ENCODE measurements around the gene RFTN2. TPM values are rescaled to one million over a fixed set of nuclear protein-coding genes. Genes with fewer than 3 reads are reported as not detected.

RFTN2 gene
- total RNA-seq, 2 experiments from 2014 or later = not detected

- Mint-ChIP-seq H3K36me3 (ENCODE audit: low read depth) (peaks cover 28% of the 10 kb centered on the region), H3K27ac (no peak overlapping the region), H3K27me3 (no peaks in the 10 kb centered on the region), H3K4me1 (ENCODE audit: low read depth) (no peaks in the 10 kb centered on the region), H3K4me3 (no peak overlapping the region), H3K9me3 (peaks cover 19% of the 10 kb centered on the region)
- TF ChIP-seq CTCF (IDR thresholded peaks at IDR 0.05) = no peak
- intact Hi-C loops (cut with micrococcal nuclease) = no loop called here
- no peak for ATAC-seq
- ChIA-PET POLR2A (no interaction called here), CTCF (no interaction called here)
- no peak for DNase-seq
These were observed 103.6 kb downstream of the RFTN2 start for GRCh38 chr2:197571627-197572271.

- ChIA-PET CTCF (no interaction called here), POLR2A (no interaction called here)
- Mint-ChIP-seq H3K9me3 (peaks cover 3% of the 10 kb centered on the region), H3K4me3 (no peak overlapping the region), H3K27ac (no peak overlapping the region), H3K36me3 (ENCODE audit: low read depth) (peaks cover 24% of the 10 kb centered on the region), H3K27me3 (no peaks in the 10 kb centered on the region), H3K4me1 (ENCODE audit: low read depth) (peaks cover 4% of the 10 kb centered on the region)
- no peak for TF ChIP-seq CTCF (IDR thresholded peaks at IDR 0.05)
- no peak for DNase-seq
- intact Hi-C loops (cut with micrococcal nuclease) = no loop called here
- no peak for ATAC-seq
These were observed 115.2 kb downstream of the RFTN2 start for GRCh38 chr2:197560146-197560665.

- H3K36me3 Mint-ChIP-seq (ENCODE audit: low read depth) = peaks cover 24% of the 10 kb centered on the region
- no peak for DNase-seq
These were observed 115.7 kb downstream of the RFTN2 start for GRCh38 chr2:197559681-197560080.

GRCh38 chr2:197558393-197558792 lies 117.0 kb downstream of the RFTN2 start:
- intact Hi-C loops (cut with micrococcal nuclease) = no loop called here
- Mint-ChIP-seq H3K27ac (no peak overlapping the region), H3K36me3 (ENCODE audit: low read depth) (peaks cover 19% of the 10 kb centered on the region), H3K4me3 (no peak overlapping the region), H3K27me3 (no peaks in the 10 kb centered on the region), H3K4me1 (ENCODE audit: low read depth) (peaks cover 4% of the 10 kb centered on the region), H3K9me3 (no peaks in the 10 kb centered on the region)
- POLR2A ChIA-PET = interaction anchor here (0.7 kb wide), 1 partner anchor 135 kb away, joined by 3 read pairs; no protein-coding TSS in a partner anchor
- ATAC-seq (no peak), DNase-seq (no peak)
- CTCF ChIA-PET = no interaction called here
- no peak for TF ChIP-seq CTCF (IDR thresholded peaks at IDR 0.05)

More at GRCh38 chr2:197559681-197560080, 115.7 kb downstream of the RFTN2 start:
- Mint-ChIP-seq H3K27ac (no peak overlapping the region), H3K27me3 (no peaks in the 10 kb centered on the region), H3K4me1 (ENCODE audit: low read depth) (peaks cover 4% of the 10 kb centered on the region), H3K9me3 (peaks cover 3% of the 10 kb centered on the region), H3K4me3 (no peak overlapping the region)
- TF ChIP-seq CTCF (IDR thresholded peaks at IDR 0.05) = no peak
- no peak for ATAC-seq
- ChIA-PET POLR2A (no interaction called here), CTCF (no interaction called here)
- intact Hi-C loops (cut with micrococcal nuclease) = no loop called here

- Mint-ChIP-seq H3K27ac (peak overlapping the region; percentile 58), H3K36me3 (ENCODE audit: low read depth) (peaks cover 16% of the 10 kb centered on the region), H3K4me3 (no peak overlapping the region), H3K27me3 (no peaks in the 10 kb centered on the region), H3K9me3 (no peaks in the 10 kb centered on the region), H3K4me1 (ENCODE audit: low read depth) (peaks cover 4% of the 10 kb centered on the region)
- ATAC-seq (no peak), DNase-seq (no peak)
- no peak for TF ChIP-seq CTCF (IDR thresholded peaks at IDR 0.05)
- ChIA-PET CTCF (no interaction called here), POLR2A (no interaction called here)
- intact Hi-C loops (cut with micrococcal nuclease) = no loop called here
These were observed 118.9 kb downstream of the RFTN2 start for GRCh38 chr2:197556456-197556855.

Data from activated CD8-positive, alpha-beta T cell treated with anti-CD3 and anti-CD28 coated beads for 36 hours (primary cell).